Lower leg skin (tissue), 3 donors: ENCODE results near the gene TMEM44.

Experiments used
- POLR2A ChIP-seq, 2 donors: fragments of 450-650 bp; IDR thresholded peaks; one replicate each; pipeline ENCODE4 v1.6.1; 2016 to 2017; ENCODE audit warnings: antibody characterized with exemption in 2 of 2, mild to moderate bottlenecking in 1 of 2, moderate library complexity in 1 of 2
- TF ChIP-seq, protein P1 (sequence below), 3 donors: fragments of 450-650 bp; IDR thresholded peaks; one replicate each; pipeline ENCODE4 v1.5.1; 2016; ENCODE audit warnings: antibody characterized with exemption in 3 of 3, mild to moderate bottlenecking in 3 of 3, moderate library complexity in 2 of 3

GRCh38 chr3:194569252-194569651 is 64.0 kb downstream of the TMEM44 start:
- TF ChIP-seq, protein P1, sequence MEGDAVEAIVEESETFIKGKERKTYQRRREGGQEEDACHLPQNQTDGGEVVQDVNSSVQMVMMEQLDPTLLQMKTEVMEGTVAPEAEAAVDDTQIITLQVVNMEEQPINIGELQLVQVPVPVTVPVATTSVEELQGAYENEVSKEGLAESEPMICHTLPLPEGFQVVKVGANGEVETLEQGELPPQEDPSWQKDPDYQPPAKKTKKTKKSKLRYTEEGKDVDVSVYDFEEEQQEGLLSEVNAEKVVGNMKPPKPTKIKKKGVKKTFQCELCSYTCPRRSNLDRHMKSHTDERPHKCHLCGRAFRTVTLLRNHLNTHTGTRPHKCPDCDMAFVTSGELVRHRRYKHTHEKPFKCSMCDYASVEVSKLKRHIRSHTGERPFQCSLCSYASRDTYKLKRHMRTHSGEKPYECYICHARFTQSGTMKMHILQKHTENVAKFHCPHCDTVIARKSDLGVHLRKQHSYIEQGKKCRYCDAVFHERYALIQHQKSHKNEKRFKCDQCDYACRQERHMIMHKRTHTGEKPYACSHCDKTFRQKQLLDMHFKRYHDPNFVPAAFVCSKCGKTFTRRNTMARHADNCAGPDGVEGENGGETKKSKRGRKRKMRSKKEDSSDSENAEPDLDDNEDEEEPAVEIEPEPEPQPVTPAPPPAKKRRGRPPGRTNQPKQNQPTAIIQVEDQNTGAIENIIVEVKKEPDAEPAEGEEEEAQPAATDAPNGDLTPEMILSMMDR (IDR thresholded peaks at IDR 0.05): no peak
- no peak for TF ChIP-seq POLR2A (IDR thresholded peaks at IDR 0.05)
